ENCODE results near the gene ARID3A.
"Not testable (repeated sequence)": the region's sequence is repeated elsewhere in the genome, so short reads cannot be mapped to it uniquely, and the experiment has no call there.

Gene ARID3A

GRCh38 chr19:948842-949496 lies 23.1 kb downstream of the ARID3A start:
- no peak for DNase-seq

- no peak for DNase-seq
Observed at GRCh38 chr19:950352-951066, 24.7 kb downstream of the ARID3A start.

- no peak for DNase-seq
Observed at GRCh38 chr19:952049-952679, 26.3 kb downstream of the ARID3A start.

- no peak for DNase-seq
Observed at GRCh38 chr19:952680-953444, 27.0 kb downstream of the ARID3A start.

- DNase-seq, result no peak
Observed at GRCh38 chr19:953445-954271, 27.8 kb downstream of the ARID3A start.

- no peak for DNase-seq
Observed at GRCh38 chr19:954272-954671, 28.4 kb downstream of the ARID3A start.

GRCh38 chr19:954672-955494 lies 29.0 kb downstream of the ARID3A start:
- no peak for DNase-seq

GRCh38 chr19:955803-956765 lies 30.2 kb downstream of the ARID3A start:
- DNase-seq, result no peak

GRCh38 chr19:956766-957440 lies 31.1 kb downstream of the ARID3A start:
- DNase-seq, result no peak

- not testable (repeated sequence) for DNase-seq
Observed at GRCh38 chr19:957578-957977, 31.7 kb downstream of the ARID3A start.

GRCh38 chr19:958967-959855 lies 33.4 kb downstream of the ARID3A start:
- no peak for DNase-seq

GRCh38 chr19:960020-960419 lies 34.2 kb downstream of the ARID3A start:
- DNase-seq, result no peak

- no peak for DNase-seq
Observed at GRCh38 chr19:960601-960938, 34.7 kb downstream of the ARID3A start.

GRCh38 chr19:961866-962620 lies 36.2 kb downstream of the ARID3A start:
- DNase-seq, result no peak

GRCh38 chr19:962683-963400 lies 37.0 kb downstream of the ARID3A start:
- DNase-seq, result no peak

- DNase-seq, result no peak
Observed at GRCh38 chr19:963486-963951, 37.7 kb downstream of the ARID3A start.

GRCh38 chr19:964116-964520 lies 38.3 kb downstream of the ARID3A start:
- DNase-seq, result no peak

Data from activated CD4-positive, alpha-beta T cell treated with anti-CD3 and anti-CD28 coated beads for 1 hour (primary cell).